CD4-positive, alpha-beta T cell treated with Interleukin-2 at 100 ng/mL for 4 hours (primary cell): Measurements from ENCODE around the gene STX4.
A peak's percentile ranks its signal among the peaks of the same experiment; 100 is the strongest.

ENCODE experiments used
- DNase-seq: peaks from one replicate; pipeline ENCODE4 v3.0.0-alpha.2; 2020; ENCODE audit warnings: low spot score

The STX4 gene, protein sequence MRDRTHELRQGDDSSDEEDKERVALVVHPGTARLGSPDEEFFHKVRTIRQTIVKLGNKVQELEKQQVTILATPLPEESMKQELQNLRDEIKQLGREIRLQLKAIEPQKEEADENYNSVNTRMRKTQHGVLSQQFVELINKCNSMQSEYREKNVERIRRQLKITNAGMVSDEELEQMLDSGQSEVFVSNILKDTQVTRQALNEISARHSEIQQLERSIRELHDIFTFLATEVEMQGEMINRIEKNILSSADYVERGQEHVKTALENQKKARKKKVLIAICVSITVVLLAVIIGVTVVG

DNA sequence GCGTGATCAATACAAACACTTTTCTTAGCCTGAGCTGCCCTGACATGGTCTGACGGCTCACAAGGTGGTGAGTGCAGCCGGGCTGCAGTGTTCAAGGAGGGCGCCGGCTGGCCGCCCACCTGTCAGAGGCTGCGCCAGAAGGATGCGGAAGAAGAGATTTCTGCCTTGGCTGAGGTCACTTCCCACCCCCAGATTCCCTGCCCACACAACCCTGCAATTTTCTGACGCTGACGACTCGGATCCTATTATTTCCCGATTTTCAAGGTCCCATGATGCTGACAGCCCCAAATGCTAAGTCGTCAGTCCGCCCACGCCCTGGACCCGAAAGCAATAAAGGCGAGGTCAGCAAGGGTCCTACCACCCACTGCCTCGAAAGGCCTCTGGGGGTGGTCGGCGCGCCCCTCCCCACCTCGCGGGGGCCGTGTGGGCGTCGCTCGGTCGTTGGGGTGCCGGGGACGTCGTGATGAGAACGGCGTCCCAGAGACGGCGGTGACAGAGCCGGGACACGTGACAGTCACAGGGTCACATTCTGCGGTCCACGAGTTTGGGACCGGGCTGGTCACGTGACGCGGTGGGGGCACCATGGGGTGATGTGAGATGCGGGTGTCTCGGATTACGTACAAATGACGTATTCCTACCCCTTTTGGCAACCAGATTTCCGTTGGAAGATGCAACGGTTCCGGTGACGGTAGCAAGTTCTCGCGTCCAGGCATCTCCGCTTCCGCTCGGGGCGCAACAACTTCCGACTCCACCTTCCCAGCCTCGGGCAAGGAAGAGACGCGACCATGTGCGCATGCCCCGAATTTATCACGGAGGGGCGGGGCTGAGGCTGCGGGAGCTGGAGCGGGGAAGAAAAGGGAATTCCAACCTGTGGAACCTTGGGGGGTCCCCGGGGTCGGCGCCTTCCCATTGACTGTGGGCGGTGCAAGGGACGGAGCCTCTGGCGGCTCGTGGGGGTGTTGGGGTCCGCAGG is at the start of gene STX4:
TSS of gene STX4 (plus strand) at position 823 of the 973 bp plus-strand sequence. CDS start 248 bp downstream, outside the sequence.
- DNase-seq = peak; percentile 98

DNA sequence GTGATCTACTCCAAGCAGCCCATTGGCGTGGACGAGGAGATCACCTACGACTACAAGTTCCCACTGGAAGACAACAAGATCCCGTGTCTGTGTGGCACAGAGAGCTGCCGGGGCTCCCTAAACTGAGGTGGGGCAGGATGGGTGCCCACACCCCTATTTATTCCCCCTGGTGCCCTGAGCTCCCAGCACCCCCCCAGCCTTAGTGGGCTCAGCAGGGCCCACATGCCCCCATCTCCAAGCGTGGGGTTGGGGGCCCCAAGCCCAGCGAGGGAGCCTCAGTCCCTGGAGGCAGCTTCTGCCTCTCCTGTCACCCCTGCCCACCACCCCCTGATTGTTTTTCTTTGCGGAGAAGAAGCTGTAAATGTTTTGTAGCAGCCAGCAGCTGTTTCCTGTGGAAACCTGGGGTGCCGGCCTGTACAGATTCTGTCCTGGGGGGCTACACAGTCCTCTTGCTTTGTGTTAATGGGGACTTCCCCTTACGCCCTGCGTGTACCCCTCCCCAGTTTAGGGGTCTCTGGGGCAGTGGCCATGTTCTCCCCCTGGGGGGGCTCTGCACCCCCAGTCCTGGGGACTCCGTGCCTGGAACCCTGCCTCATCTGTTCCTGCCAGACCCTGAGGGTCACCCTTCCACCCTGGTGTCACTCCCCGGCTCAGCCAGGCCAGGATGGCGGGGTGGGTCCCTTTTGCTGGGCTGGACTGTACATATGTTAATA is 49.3 kb upstream of the STX4 start:
- DNase-seq = no peak

DNA sequence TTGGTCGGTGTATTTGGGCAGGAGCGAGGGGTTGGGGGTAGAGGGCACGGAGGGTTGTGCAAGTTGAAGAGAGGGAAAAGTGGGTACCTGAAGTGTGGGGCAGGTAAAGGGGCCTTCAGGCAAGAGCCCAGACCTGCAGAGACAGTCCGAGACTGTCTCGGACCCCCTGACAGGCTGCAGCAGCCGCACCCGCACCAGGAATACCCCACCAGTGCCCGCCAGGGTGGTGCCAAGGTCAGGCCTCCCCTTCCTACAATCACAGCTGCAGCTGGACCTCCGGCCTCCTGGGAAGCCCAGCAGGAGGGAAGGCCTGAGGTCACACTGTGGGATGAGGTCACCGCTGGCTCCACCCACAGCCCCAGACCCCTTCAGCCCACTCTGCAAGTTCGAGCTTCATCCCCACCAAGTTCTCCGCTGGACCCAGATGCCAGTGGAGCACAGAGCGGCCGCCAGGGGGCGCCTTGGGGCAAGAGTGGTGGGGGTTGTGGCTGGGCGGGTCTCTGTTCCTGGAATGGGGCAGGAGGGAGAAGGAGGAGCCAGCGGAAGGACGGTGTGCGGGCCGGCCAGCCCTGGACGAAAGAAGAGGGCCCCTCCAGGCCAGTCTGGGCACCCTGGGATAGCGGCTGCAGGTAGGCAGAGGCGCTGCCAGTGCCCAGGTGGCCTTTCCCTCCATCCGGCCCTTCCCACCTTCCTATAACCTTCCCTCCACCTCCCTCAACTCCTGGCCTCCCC is 48.5 kb upstream of the STX4 start, which contains the start of gene HSD3B7:
TSS of gene HSD3B7 (plus strand) at position 539 of the 732 bp plus-strand sequence. CDS start 452 bp downstream, outside the sequence.
- DNase-seq = peak; percentile 79

DNA sequence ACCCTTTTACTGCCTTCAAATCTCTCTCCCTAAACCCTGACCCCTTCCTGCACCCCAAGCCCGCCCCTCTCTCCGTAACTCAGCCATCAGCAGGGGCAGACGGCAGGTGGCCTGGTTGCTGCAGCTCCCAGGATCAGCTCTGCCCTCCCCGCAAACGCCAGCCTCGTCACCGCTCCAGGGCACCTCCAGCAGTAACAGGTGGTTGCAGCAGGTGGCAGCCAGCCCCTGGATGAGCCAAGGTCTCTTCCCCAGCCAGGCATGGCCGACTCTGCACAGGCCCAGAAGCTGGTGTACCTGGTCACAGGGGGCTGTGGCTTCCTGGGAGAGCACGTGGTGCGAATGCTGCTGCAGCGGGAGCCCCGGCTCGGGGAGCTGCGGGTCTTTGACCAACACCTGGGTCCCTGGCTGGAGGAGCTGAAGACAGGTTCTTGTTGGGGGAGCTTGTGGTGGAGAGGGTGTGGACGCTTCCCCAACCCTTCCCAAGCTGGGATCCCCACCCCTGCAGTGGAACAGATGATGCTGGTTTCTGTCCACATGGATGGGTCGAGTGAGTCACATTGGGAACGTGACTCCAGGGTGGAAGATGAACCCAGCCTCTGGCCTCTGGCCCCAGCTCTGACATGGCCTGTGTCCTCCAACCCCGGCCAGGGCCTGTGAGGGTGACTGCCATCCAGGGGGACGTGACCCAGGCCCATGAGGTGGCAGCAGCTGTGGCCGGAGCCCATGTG is 47.8 kb upstream of the STX4 start:
- DNase-seq = no peak

DNA sequence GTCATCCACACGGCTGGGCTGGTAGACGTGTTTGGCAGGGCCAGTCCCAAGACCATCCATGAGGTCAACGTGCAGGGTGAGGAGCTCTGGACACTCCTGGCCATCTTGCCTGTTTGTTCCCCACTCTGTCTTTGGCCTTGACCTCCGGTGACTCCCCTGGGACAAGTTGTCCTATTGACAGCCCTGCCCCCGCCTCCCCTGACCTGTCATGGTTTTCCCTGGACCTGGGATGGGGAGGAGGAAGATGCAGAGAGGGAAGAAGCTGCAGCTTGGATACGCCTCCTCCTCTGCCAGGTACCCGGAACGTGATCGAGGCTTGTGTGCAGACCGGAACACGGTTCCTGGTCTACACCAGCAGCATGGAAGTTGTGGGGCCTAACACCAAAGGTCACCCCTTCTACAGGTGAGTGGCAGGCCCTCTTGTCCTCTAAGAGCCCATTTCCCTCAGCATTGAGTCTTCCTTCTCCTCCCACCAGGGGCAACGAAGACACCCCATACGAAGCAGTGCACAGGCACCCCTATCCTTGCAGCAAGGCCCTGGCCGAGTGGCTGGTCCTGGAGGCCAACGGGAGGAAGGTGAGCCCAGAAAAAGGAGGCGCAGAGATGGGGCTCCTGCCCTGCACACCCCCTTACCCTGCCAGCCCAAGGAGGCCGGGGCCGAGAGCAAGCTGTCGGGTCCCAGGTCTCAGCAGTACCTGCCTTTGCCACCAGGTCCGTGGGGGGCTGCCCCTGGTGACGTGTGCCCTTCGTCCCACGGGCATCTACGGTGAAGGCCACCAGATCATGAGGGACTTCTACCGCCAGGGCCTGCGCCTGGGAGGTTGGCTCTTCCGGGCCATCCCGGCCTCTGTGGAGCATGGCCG is 47.0 kb upstream of the STX4 start:
- DNase-seq = no peak

DNA sequence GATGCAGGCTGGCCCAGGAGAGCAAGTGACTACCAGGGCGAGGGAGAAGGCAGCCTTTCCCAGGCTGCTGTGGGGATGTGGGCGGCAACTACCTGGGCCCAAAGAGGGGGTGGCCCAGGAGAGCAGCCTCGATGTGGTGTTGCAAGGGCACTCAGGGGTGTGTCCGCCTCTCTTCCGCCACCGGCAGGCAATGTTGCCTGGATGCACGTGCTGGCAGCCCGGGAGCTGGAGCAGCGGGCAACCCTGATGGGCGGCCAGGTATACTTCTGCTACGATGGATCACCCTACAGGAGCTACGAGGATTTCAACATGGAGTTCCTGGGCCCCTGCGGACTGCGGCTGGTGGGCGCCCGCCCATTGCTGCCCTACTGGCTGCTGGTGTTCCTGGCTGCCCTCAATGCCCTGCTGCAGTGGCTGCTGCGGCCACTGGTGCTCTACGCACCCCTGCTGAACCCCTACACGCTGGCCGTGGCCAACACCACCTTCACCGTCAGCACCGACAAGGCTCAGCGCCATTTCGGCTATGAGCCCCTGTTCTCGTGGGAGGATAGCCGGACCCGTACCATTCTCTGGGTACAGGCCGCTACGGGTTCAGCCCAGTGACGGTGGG is 45.7 kb upstream of the STX4 start:
- no peak for DNase-seq

DNA sequence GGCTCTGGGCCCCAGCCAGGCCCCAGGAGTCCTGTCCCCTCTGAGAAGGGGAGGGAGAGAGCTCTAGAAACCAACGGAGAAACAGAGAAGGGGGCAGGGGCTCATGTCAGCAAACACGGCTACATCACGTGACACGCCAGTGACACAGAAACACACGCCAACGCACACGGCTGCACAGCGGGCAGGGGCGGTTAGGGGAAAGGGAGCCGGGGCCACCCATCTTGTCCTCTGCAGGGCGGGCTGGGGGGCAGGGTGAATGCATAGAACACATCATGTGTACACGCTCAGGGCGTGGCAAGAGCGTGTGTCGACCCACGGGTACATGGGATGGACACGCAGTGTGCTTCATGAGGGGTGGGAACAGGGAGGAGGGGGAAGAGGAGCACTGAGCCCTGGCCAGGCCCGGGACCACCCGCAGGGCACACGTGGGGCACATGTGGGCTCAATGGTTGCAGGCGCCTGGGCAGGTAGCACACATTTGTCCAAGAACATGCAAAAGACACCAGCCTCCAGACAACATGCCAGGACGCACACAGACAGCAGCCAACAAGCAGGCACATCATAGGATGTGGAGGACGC is 43.8 kb upstream of the STX4 start:
- DNase-seq = no peak

DNA sequence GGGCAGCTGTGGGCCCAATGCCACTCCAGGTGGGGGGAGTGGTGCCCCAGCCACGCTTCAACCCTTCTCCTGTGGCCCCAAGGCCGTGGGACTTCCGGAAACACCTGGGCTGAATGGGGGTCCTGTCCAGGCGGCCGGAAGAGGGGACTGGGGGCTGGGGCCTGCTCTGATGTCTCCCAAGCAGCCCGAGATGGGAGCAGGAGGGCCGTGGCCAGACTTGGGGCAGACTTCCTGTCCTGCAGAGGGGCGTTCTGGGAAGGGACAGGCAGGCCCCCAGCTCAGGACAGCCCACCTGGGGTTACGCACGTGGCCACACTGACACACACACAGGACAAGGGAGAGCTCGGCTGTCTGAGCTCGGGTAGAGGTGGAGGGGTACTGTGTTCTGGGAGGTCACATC is 43.3 kb upstream of the STX4 start:
- DNase-seq = no peak

DNA sequence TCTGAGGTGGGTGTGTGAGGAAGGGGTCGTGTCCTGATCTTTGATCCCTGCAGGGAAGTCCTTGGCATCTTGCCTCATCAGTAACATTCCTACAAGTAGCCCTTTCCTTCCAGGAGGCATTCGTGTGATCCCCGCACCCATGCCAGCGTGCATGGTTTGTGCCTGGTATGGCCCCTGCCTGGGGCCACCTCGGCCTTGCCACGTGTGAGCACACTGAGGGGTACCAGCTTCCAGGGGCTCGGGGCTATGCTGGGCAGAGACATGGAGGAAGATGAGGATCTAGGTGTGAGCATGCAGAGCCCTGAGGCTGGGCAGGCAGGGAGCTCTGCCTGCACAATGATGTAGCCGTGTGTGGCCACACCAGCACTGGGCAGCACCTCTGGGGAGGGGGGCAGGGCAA is 42.3 kb upstream of the STX4 start:
- no peak for DNase-seq

DNA sequence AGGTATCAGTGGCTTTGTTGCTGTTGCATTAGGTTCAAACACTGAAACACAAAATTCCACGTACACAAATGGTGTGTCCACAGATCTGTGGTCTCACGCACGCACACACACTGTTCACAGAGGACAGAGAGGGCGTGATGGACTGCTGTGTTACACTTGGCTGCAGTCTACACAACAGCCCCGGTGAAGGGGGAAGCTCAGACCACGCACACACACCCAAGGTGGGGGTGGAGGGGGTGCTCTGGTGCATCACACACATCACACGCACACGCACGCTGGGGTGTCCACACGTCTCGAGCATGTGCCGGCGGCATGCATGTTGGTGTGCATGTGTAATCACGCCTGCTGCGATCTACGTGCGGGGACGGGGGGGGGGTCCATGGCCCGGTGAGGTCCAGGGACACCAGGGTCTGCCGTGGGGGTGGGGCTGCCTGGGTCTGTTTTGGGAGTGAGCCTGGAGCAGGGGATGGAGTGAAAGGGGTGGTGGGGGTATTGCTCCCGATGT is 41.0 kb upstream of the STX4 start:
- DNase-seq = no peak

DNA sequence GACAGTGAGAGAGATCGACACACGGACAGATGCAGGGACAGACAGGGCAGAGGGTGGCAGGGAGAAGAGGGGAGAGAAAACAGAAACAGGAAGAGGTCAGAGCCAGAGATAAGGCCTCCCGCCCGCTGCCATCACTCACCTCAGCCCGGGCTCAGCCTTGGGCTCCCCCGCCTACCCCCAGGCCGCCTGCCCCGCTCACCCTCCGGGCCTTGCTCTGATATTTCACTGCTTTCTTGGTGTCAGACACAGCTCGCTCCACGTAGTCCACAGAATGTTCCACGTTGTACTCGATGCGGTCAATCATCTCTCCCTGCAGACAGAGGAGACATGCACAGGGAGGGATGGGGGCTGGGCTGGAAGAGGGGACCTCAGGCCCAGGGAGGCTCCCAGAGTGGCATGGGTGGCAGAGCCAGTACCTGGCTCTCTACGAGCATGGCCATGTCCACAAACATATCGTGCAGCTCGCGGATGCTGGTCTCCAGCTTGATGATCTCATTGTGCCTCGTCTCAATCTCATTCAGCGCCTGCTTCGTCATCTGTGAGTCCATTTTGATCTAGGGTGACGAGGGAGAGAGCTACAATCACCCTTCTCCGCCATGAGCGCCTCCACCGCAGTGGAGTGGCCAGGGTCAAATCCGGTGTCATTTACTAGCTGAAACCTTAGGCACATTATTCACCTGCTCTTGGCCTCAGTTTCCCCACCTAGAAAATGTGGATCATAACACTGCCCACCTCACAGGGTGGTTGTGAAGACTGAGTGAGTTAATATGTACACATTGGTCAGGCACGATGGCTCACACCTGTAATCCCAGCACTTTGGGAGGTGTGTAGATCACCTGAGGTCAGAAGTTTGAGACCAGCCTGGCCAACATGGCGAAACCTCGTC is 40.2 kb upstream of the STX4 start:
- DNase-seq = no peak

DNA sequence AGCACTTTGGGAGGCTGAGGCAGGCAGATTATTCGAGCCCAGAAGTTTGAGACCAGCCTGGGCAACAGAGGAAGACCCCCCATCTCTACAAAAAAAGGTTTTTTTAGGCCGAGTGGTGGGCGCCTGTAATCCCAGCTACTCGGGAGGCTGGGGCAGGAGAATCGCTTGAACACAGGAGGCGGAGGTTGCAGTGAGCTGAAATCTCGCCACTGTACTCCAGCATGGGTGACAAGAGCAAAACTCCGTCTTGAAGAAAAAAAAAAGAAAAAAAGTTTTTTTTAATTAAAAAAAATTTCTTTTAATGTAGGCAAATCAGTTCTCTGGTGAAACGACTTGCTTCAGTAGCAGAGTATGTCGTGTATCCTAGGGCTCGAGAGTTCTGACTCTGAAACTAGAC is 37.4 kb upstream of the STX4 start:
- DNase-seq = no peak

DNA sequence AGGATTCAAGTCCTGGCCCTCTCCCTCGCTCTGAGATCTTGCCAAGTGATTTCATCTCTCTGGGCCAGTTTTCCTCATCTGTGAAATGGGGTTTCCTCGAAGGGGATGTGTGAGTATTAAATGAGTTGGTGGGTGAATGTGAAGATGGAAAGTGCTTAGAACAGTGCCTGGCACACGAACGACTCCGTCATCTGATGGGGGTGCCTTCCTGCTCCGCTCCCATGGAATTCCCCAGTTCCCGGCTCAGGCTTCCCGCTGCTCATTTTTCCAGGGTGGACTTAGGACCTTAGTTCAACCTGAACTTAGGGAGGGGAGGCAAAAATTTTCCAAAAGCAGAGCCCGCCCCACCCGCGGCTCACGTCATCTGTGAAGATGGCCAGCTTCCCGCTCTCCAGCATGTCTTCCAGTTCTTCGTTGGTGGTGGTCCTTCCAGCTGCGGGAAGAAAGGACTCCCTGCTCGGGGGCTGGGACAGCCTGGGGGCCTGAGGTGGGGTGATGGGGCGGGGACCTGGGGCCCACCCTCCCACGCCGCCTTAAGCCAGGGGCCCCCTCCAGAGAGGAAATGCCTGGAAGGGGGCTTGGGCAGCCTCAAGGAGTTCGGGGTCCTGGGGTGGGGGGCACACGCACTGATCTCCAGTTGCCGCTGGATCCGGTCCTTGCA is 36.9 kb upstream of the STX4 start:
- DNase-seq = no peak

DNA sequence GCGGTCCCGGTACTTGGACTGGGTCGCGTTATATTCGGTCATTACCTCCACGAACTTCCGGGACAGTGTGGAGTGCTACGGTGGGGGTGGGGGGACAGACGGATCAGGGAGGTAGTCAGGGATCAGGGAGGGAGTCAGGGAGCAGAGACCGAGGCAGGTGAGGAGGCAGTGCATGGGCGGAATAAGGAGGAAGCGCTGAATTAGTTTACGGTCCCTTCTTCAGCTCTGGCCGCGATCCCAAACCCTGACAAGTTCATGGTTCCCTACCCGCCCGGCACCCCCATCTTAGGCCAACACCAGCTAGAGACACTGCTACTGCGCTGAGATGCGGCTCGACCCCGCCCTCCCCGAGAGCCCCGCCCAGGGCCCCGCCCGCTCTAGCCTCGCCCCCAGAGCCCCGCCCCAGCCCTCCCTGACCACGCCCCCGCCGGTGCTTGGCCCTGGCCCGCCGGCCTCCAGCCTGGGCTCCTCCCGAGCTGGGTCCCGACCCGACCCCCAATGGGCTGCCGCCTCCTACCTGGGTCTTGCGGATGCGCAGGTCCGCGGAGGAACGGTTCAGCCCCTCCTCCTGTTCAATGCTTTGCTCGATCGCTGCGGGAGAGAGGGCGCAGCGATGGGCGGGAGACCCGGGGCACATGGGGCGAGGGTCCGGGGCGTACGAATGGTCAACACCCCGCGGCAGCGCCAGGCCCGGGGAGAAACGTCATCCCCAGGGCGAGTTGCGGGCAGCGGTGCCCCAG is 36.2 kb upstream of the STX4 start:
- peak; percentile 79 for DNase-seq

DNA sequence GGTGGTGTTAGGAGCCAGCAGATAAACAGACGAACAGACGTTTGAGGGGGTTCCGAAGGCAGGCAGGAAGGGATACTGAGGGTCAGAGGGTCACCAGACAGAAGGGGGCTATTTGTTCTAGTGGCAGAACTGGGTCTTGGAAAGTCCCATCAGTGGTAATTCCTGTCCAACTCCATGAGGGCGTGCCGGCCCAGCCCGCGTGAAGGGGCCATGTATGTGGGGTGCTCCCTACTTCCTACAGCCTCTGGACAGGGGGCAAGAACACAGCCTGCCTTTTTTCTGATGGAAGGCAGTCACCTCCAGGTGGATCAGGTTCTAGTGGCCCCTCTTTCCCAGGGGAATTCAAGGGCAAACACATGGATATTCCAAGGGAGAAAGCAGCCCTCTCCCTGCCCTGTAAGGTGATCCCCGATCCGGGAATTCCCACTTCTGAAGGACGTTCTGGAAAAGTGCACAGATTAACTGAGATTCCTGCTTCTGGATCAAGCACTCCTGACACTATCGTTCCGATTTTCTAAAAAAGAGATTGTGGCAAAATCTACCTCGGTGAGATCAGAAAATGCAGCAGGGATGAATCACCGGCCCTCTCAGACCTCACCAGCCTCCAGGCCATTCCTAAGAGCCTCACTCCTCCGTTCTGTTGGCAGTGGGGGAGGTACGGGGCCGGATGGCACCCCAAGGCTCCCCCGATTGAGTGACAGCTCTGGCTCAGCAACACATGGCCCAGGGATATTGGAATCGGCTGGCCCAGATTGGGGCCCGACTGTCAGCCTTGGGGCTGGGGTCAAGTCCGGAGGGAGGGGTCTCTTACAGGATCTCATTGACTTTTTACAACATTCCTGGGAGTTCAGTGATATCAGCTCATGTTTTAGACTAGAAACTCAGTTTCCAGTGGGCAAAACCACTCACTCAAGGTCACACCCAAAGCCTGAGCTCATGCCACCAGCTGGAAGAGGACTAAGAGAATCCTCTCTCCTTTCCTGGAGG is 35.3 kb upstream of the STX4 start:
- DNase-seq = no peak
